Muscle of back (tissue), 11 donors: ENCODE results near the gene GYS1. TPM values are rescaled to one million over a fixed set of nuclear protein-coding genes. Genes with fewer than 3 reads are reported as not detected.

ENCODE experiments used
- DNase-seq, 3 donors: peaks; one replicate each; pipeline versions ENCODE4 v3.0.0 to v3.0.0-alpha.2; 2013
- polyA plus RNA-seq, 10 donors: library from polyadenylated mRNA; unstranded; fragments of 120-200 nt; gene quantifications; one replicate each; pipeline ENCODE4 v1.2.1, GENCODE V29; 2013; ENCODE audit not compliant: insufficient read length in 10 of 10

Gene GYS1
- polyA plus RNA-seq, 10 donors, result 52.5 to 103 (median 84.0) TPM

DNA sequence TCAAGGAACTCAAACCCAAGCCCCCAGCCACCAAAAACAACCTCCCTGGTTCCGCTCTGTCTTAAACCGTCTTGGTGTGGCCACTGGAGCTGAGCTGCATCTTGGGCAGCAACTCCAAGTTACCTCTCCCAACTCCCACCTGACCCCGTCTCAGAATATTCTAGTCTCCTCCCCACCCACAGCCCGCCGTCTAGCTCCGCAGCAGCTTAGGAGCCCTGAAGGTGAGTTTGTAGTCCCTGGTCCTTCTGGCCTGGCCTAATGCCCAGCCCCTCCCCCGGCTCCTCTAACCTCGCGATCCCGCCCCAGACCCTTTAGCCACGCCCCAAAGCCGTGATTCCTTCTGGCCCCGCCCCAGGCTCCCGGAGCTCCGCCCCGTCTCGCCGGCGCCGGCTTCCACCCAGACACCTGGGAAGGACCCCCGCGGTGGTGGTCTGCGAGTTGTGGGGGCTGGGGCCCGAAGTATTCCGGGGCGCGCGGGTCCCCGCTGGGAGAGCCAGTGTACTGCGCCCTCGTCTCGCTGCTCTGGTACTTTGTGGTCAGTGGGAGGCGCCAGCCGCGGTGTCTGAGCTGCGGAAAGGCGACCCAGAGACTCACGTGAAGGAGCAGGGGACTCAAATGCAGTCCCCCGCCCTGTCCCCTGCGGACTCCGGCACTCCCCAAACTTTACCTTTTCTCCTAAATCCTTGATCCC lies 26.3 kb upstream of the GYS1 start:
- DNase-seq, result peak in 2 of 3 donors; percentile 10 to 28

DNA sequence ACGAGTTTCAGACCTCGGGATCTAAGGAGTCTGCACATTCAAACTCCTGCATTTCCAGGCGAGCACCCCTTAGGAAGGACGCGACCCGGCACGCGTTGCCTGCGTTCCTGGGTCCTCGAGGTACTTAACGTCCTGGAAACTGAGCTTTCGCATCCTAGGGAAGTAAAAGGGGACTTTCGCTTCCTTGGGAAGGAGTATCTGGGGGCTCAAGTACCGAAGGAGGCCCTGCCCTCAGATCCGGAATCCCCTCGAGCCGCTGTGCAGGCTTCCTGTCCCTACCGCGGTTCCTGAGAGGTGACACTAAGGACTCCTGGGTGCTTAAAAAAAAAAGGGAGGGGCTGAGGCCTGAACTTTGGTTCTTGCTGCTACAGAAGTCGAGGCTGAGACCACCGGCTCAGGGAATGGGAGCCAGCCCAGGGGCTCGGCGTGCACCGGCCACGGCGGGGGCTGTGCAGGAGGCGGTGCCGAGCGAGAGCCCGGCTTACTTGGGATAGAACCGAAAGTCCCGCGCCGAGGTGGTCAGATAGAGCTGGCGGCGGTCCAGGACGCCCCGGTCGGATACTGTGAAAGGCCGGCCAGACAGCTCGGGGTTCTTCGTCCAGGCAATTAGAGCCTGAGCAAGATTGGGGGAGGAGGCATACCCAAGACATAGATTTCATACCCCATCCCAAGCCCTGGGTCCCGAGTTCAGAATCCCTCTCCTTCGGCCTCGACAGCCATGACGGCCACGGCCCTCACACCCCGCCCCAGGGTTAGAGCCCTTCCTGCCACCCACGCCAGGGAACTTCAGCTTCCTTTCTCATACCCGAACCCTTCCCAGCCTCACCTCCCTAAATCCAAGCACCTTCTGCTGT lies 25.5 kb upstream of the GYS1 start:
- DNase-seq, result peak in 1 of 3 donors; percentile 34

- DNase-seq, result peak in 2 of 3 donors; percentile 40 to 61
Observed at GRCh38 chr19:49017666-49018351, 24.7 kb upstream of the GYS1 start.

- DNase-seq, result no peak
Observed at GRCh38 chr19:49017041-49017665, 24.0 kb upstream of the GYS1 start, which contains the start of gene LHB. LHB (minus strand) TSS chr19:49017091; CDS start chr19:49017081, 10 bp downstream.

DNA sequence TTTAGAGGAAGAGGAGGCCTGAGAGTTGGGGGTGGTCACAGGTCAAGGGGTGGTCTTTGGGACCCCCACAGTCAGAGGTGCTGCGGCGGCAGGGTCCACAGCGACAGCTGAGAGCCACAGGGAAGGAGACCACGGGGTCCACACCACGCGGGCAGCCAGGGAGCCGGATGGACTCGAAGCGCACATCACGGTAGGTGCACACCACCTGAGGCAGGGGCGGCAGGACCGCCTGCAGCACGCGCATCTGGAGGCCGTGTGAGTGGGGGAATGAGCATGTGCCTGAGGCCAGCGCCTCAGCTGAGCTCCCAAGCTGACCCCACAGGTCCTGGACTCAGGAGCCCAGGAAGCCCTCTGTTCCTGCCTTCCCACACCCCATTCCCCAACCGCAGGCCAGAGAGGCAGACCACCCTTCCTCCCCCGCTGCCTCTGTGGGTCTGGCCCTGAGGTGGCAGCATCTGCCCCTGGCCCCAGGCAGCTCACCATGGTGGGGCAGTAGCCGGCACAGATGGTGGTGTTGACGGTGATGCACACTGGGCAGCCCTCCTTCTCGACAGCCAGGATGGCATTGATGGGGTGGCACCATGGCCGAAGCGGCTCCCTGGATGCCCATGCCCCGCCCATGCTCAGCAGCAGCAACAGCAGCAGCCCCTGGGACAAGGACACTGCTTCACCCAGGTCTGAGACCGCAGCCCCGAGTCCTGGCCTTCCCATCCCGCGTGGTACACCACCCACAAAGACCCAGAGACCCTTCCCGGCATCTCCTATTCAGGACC lies 23.1 kb upstream of the GYS1 start:
- DNase-seq, result no peak

GRCh38 chr19:49014870-49015255 lies 21.8 kb upstream of the GYS1 start:
- no peak for DNase-seq

DNA sequence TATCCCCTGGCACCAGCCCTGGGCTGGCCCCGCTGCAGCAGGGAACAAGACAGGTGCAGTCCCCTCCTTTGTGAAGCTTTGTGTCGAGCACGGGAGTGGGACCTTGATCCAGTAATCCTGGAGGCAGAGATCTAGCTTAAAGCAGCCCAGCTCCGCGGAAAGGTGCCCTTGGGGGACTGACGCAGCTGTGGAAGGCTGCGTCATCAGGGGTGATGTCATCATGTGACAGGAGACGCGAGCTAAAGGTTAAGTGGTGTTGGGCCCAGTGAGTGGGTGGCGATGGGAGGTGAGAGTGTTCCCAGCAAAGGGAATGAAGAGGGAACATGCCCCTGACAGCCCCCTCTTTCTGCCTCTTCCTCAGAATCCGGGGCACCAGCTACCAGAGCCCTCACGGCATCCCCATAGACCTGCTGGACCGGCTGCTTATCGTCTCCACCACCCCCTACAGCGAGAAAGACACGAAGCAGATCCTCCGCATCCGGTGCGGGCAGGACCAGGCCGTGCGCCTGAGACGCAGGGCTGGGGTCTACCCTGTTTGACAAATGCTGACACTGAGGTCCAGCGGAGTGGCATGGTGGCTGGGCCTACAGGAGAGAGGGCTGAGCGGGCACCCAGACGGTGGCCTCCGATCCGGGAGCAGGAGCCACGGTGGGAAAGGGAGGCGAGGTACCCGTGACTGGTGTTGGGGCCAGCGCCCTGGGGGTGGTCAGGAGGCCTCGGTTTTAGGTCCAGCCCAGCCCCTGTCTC lies 21.2 kb upstream of the GYS1 start:
- no peak for DNase-seq

- DNase-seq, result no peak
Observed at GRCh38 chr19:49011194-49011593, 18.1 kb upstream of the GYS1 start.

GRCh38 chr19:49010453-49010852 lies 17.3 kb upstream of the GYS1 start:
- DNase-seq, result no peak

DNA sequence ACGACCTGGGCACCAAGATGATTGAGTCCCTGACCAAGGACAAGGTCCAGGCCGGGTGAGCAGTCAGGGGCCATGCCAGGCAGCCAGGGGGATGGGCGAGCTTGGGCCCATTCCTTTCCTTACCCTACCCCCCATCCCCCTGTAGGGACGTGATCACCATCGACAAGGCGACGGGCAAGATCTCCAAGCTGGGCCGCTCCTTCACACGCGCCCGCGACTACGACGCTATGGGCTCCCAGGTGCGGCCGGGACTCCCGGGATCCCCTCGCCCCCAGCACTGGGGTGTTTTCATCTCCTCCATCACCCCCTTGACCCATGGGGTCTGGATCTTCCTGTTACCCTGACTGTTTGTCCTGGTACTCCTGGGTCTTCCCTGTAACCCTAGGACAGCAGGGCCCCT lies 16.7 kb upstream of the GYS1 start:
- DNase-seq, result no peak

DNA sequence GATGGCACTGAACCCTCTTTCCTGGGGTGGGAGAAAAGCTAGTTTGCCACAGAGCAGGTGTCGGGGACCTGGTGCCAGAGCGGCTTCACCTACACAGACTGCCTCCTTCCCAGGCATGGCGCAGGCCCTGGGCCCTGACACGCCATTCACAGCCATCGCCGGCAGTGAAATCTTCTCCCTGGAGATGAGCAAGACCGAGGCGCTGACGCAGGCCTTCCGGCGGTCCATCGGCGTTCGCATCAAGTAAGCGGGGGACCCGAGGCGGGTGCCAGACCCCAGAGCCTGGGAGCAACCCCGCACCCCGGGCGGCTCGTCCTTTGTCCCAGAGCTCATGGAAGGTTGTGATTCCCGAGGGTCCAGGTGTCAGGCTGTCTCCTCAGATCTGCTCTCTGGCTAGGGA lies 13.8 kb upstream of the GYS1 start:
- DNase-seq, result no peak

- no peak for DNase-seq
Observed at GRCh38 chr19:49004964-49005614, 12.0 kb upstream of the GYS1 start.

- no peak for DNase-seq
Observed at GRCh38 chr19:49004133-49004532, 11.0 kb upstream of the GYS1 start.

GRCh38 chr19:48999481-49000325 lies 6.6 kb upstream of the GYS1 start:
- peak in 1 of 3 donors; percentile 49 for DNase-seq

GRCh38 chr19:48997972-48998371 lies 4.9 kb upstream of the GYS1 start:
- DNase-seq, result no peak

DNA sequence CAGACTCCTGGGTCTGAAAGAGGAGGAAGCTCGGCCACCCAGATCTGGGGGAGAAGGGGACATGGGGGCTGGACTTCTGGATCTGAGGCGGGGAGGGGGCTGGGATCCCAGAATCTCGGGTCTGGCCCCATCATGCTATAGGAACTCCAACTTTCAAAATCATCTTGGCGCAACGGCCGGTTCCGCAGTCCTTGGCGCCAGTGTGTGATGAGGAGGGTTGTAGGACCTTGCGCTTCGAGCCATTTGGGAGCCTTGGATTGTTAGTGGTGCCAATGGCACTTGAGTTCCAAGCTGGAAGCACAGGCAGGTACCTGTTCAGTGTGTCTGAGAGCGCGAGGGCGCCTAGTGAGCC lies 902 bp upstream of the GYS1 start:
- no peak for DNase-seq

- DNase-seq, result peak in 1 of 3 donors; percentile 35
Observed at GRCh38 chr19:48992581-48993174, 431 bp downstream of the GYS1 start.

- peak; percentile 75 to 89 (median 79) for DNase-seq
Observed at GRCh38 chr19:48991873-48992580, 1.1 kb downstream of the GYS1 start.
